ENCODE results near the gene MMGT1. TPM values are rescaled to one million over a fixed set of nuclear protein-coding genes. Genes with fewer than 3 reads are reported as not detected.
A peak's percentile ranks its signal among the peaks of the same experiment; 100 is the strongest.

The MMGT1 gene
- total RNA-seq (2014; rRNA removed; shearing (Covaris generic)): 22.7 and 24.2 TPM in 2 replicates

- no peaks in the 10 kb centered on the region for H3K27me3 ChIP-seq
- H3K4me1 ChIP-seq: no peaks in the 10 kb centered on the region
- H3K36me3 ChIP-seq: no peaks in the 10 kb centered on the region
- H3K4me3 ChIP-seq: peak within 1 kb of the TSS; percentile 88
- peak; percentile 82 to 83 for DNase-seq
- no peaks in the 10 kb centered on the region for H3K9me3 ChIP-seq (replicated peaks)
- H3K27ac ChIP-seq: peak within 1 kb of the TSS; percentile 77
These were observed at the start of gene MMGT1 for GRCh38 chrX:135973548-135974278. Gene MMGT1, minus strand, starts transcription at chrX:135973988. Its CDS starts 313 bp downstream, at chrX:135973675.

GRCh38 chrX:136021903-136022302 lies 48.1 kb upstream of the MMGT1 start:
- Histone ChIP-seq H3K27ac (no peak overlapping the region), H3K4me3 (no peak overlapping the region), H3K9me3 (replicated peaks) (no peaks in the 10 kb centered on the region), H3K27me3 (no peaks in the 10 kb centered on the region), H3K36me3 (no peaks in the 10 kb centered on the region), H3K4me1 (no peaks in the 10 kb centered on the region)
- DNase-seq: no peak

- Histone ChIP-seq H3K4me1 (no peaks in the 10 kb centered on the region), H3K4me3 (no peak overlapping the region), H3K27ac (no peak overlapping the region), H3K9me3 (replicated peaks) (no peaks in the 10 kb centered on the region), H3K36me3 (no peaks in the 10 kb centered on the region), H3K27me3 (no peaks in the 10 kb centered on the region)
- DNase-seq: no peak
These were observed 47.4 kb upstream of the MMGT1 start for GRCh38 chrX:136021160-136021559.

- H3K4me3 ChIP-seq: no peak overlapping the region
- no peaks in the 10 kb centered on the region for H3K27me3 ChIP-seq
- no peaks in the 10 kb centered on the region for H3K36me3 ChIP-seq
- no peaks in the 10 kb centered on the region for H3K9me3 ChIP-seq (replicated peaks)
- no peak for DNase-seq
- no peak overlapping the region for H3K27ac ChIP-seq
- no peaks in the 10 kb centered on the region for H3K4me1 ChIP-seq
These were observed 45.4 kb upstream of the MMGT1 start for GRCh38 chrX:136019226-136019625.

GRCh38 chrX:136016881-136017280 lies 43.1 kb upstream of the MMGT1 start:
- no peak overlapping the region for H3K27ac ChIP-seq
- H3K27me3 ChIP-seq: no peaks in the 10 kb centered on the region
- no peak for DNase-seq
- no peaks in the 10 kb centered on the region for H3K4me1 ChIP-seq
- no peaks in the 10 kb centered on the region for H3K9me3 ChIP-seq (replicated peaks)
- H3K36me3 ChIP-seq: no peaks in the 10 kb centered on the region
- no peak overlapping the region for H3K4me3 ChIP-seq

GRCh38 chrX:136015016-136015415 lies 41.2 kb upstream of the MMGT1 start:
- Histone ChIP-seq H3K27me3 (no peaks in the 10 kb centered on the region), H3K27ac (no peak overlapping the region), H3K4me3 (no peak overlapping the region), H3K4me1 (no peaks in the 10 kb centered on the region), H3K36me3 (no peaks in the 10 kb centered on the region), H3K9me3 (replicated peaks) (no peaks in the 10 kb centered on the region)
- DNase-seq: no peak

GRCh38 chrX:135988245-135988644 lies 14.5 kb upstream of the MMGT1 start:
- Histone ChIP-seq H3K36me3 (no peaks in the 10 kb centered on the region), H3K4me3 (no peak overlapping the region), H3K9me3 (replicated peaks) (no peaks in the 10 kb centered on the region), H3K27me3 (no peaks in the 10 kb centered on the region), H3K27ac (no peak overlapping the region), H3K4me1 (no peaks in the 10 kb centered on the region)
- no peak for DNase-seq

- Histone ChIP-seq H3K9me3 (replicated peaks) (no peaks in the 10 kb centered on the region), H3K36me3 (no peaks in the 10 kb centered on the region), H3K27me3 (no peaks in the 10 kb centered on the region), H3K4me1 (no peaks in the 10 kb centered on the region), H3K27ac (no peak overlapping the region), H3K4me3 (peak overlapping the region; percentile 75)
- no peak for DNase-seq
These were observed 12.2 kb upstream of the MMGT1 start for GRCh38 chrX:135985973-135986310.

GRCh38 chrX:135985157-135985972 lies 11.6 kb upstream of the MMGT1 start, which contains the start of gene SLC9A6:
Gene SLC9A6, plus strand, starts transcription at chrX:135985435. Its CDS starts 224 bp downstream, at chrX:135985659.
- Histone ChIP-seq H3K27me3 (no peaks in the 10 kb centered on the region), H3K4me1 (no peaks in the 10 kb centered on the region), H3K27ac (no peak within 1 kb of the TSS; the same call in 1 of the 2 replicates), H3K36me3 (no peaks in the 10 kb centered on the region), H3K4me3 (peak within 1 kb of the TSS; percentile 75), H3K9me3 (replicated peaks) (no peaks in the 10 kb centered on the region)
- peak; percentile 55 to 74 for DNase-seq

GRCh38 chrX:135984791-135985156 lies 11.0 kb upstream of the MMGT1 start:
- DNase-seq: no peak
- no peaks in the 10 kb centered on the region for H3K27me3 ChIP-seq

GRCh38 chrX:135984256-135984655 lies 10.5 kb upstream of the MMGT1 start:
- Histone ChIP-seq H3K27ac (no peak overlapping the region), H3K9me3 (replicated peaks) (no peaks in the 10 kb centered on the region), H3K4me3 (peak overlapping the region; percentile 75), H3K4me1 (no peaks in the 10 kb centered on the region), H3K27me3 (no peaks in the 10 kb centered on the region), H3K36me3 (no peaks in the 10 kb centered on the region)
- no peak for DNase-seq

More at GRCh38 chrX:135984791-135985156, 11.0 kb upstream of the MMGT1 start:
- no peak overlapping the region; the same call in 1 of the 2 replicates for H3K27ac ChIP-seq
- peak overlapping the region; percentile 75 for H3K4me3 ChIP-seq
- H3K9me3 ChIP-seq (replicated peaks): no peaks in the 10 kb centered on the region
- H3K4me1 ChIP-seq: no peaks in the 10 kb centered on the region
- no peaks in the 10 kb centered on the region for H3K36me3 ChIP-seq

- Histone ChIP-seq H3K27ac (no peak overlapping the region), H3K27me3 (no peaks in the 10 kb centered on the region), H3K4me1 (no peaks in the 10 kb centered on the region), H3K9me3 (replicated peaks) (no peaks in the 10 kb centered on the region), H3K4me3 (no peak overlapping the region), H3K36me3 (no peaks in the 10 kb centered on the region)
- DNase-seq: no peak
These were observed 9.1 kb upstream of the MMGT1 start for GRCh38 chrX:135982860-135983259.

- H3K4me1 ChIP-seq: no peaks in the 10 kb centered on the region
- H3K27ac ChIP-seq: no peak overlapping the region
- no peak for DNase-seq
- no peaks in the 10 kb centered on the region for H3K27me3 ChIP-seq
- no peaks in the 10 kb centered on the region for H3K36me3 ChIP-seq
- H3K4me3 ChIP-seq: no peak overlapping the region
- no peaks in the 10 kb centered on the region for H3K9me3 ChIP-seq (replicated peaks)
These were observed 7.9 kb upstream of the MMGT1 start for GRCh38 chrX:135981668-135982067.

- no peak overlapping the region for H3K27ac ChIP-seq
- DNase-seq: no peak
- H3K4me1 ChIP-seq: no peaks in the 10 kb centered on the region
- no peaks in the 10 kb centered on the region for H3K36me3 ChIP-seq
- H3K9me3 ChIP-seq (replicated peaks): no peaks in the 10 kb centered on the region
- no peak overlapping the region for H3K4me3 ChIP-seq
- H3K27me3 ChIP-seq: no peaks in the 10 kb centered on the region
These were observed 7.2 kb upstream of the MMGT1 start for GRCh38 chrX:135981010-135981409.

- H3K4me1 ChIP-seq: no peaks in the 10 kb centered on the region
These were observed 3.8 kb upstream of the MMGT1 start for GRCh38 chrX:135977611-135978010.

More at GRCh38 chrX:135977611-135978010, 3.8 kb upstream of the MMGT1 start:
- Histone ChIP-seq H3K9me3 (replicated peaks) (no peaks in the 10 kb centered on the region), H3K4me3 (no peak overlapping the region), H3K36me3 (no peaks in the 10 kb centered on the region), H3K27ac (no peak overlapping the region), H3K27me3 (no peaks in the 10 kb centered on the region)
- no peak for DNase-seq
